Activated CD8-positive, alpha-beta memory T cell treated with anti-CD3 and anti-CD28 coated beads for 24 hours (primary cell): Measurements from ENCODE around the gene FAM3D.

ENCODE experiments used
- DNase-seq: peaks from one replicate; pipeline ENCODE4 v3.0.0-alpha.2; 2020

Gene FAM3D

GRCh38 chr3:58625196-58625824 lies 41.3 kb downstream of the FAM3D start:
- no peak for DNase-seq

- no peak for DNase-seq
These were observed 42.0 kb downstream of the FAM3D start for GRCh38 chr3:58624550-58624949.

DNA sequence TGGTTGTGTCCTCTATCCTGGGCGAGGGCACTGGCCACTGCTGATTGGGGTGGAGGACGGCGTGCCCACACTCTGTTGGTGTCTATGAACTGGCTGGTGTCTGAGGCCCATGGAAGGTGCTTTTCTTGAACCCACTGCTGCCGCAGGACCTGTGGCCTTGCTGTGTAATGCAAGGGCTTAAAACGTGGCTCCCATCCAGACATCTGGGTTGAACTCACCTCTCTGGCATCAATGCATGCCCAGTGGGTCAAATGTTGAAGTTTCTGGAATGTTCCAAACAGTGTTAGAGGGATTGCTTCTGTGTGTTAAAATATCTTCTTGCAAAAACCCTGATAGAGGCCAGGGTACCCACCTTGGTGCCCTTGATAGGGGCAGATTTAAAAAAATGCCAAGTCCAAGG lies 42.6 kb downstream of the FAM3D start:
- no peak for DNase-seq

DNA sequence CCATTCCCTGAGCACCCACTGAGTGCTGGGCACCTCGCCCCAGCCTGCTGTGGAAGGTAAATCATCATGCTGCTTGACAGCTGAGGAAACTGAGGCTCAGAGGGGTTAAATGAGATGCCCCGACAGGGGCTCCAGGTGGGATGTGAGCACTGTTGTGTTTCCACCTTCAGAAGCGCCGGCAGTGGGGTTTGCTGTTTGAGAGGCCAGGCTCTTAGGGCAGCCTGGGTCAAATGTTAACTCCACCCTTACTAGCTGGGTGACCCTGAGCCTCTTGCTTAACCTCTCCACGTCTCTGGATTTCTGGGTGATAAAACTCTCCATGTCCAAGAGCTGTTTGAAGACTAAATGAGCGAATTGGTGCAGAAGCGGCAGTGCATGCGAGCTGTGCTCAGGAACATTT lies 43.1 kb downstream of the FAM3D start:
- DNase-seq: no peak

GRCh38 chr3:58622892-58623291 lies 43.7 kb downstream of the FAM3D start:
- no peak for DNase-seq

DNA sequence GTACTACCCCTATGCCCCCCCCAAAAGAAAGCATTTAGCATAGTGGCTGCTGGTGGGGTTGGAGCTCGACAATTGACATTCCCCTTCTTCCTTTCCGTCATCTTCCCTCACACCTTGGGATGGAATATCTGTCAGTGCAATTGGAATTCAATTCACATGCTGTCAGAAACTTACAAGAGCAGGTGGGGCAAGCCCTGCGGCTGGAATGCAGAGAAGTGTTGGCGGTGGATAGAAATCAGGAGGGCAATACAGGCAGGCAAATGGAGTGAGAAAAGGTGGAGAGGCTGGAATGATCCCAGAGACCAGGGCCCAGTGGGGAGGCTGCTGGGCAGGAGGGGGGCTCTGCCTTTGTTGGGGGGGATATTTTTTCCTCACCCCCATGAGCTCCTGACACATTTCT lies 44.1 kb downstream of the FAM3D start:
- no peak for DNase-seq

DNA sequence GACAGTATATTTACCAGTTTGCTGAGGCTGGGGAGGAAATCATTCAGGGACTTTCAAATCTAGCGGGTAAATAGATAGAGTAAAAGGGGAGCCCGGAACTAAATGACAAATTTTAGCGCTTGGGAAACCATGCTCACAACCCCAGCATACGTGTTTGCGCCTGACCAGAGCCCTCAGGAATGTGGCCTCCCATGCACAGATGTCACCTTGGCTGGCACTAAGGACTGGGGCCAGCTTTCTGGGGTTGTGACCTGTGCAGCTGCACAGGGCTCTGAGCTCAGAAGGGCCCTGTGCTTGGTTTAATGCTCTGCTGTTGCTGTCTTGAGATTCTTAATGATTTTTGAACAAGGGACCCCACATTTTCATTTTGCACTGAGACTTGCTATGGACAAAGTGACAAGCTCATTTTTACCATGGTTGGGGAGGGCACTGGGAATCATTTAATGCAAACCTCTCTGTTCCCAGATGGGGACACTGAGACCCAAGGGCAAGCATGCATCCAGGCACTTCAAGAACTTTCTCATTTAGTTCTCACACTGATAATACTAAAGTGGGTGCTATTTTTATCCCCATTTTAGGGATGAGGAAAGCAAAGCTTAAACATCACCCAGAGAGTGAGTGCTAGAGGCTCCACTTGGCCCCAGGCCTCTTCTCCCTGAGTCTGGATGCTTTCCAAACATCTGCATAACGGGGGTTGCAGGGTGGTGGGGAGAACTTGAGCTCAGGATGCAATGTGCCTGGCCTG lies 45.3 kb downstream of the FAM3D start:
- DNase-seq: no peak

- no peak for DNase-seq
These were observed 46.2 kb downstream of the FAM3D start for GRCh38 chr3:58620421-58620820.

- no peak for DNase-seq
These were observed 49.2 kb downstream of the FAM3D start for GRCh38 chr3:58617338-58617761.

- no peak for DNase-seq
These were observed 53.1 kb downstream of the FAM3D start for GRCh38 chr3:58613236-58614132.

- DNase-seq: no peak
These were observed 53.7 kb downstream of the FAM3D start for GRCh38 chr3:58612830-58613229.

DNA sequence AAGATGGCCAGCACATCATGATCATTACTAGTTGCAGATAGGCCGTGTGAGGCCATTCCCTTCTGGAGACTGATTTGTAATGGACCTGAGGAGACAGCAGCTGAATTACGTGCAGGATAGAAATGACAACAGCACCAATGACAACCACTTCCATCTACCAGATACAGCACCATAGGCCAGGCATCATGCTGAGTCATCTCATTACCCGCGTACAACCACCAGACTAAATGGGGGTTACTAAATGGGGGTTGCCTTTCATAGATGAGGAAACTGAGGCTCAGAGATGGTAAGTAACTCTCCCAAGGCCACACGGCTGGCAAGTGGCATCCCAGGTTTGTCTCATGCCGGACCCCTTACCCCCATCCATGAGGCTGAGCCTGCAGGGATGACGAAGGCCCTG lies 56.6 kb downstream of the FAM3D start:
- DNase-seq: no peak

DNA sequence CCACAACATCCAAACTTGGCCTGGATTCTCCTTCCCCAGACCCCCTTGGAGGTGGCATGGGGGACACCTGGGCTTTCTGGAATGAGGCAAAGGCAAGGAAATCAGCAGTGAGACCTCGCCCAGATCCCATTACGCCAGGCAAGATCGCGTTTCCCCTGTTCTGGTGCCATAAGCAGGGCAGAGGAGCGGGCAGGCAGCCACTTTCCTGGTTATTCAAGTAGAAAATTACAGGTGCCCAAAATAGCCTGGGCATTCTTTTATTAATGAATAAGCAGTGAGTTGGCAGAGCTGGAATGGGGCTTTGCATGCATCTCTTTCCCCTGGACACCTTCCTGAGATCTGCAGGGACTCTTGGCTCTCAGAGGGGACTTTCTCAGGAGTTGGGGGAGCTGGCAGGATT lies 57.9 kb downstream of the FAM3D start:
- no peak for DNase-seq

GRCh38 chr3:58607816-58608215 lies 58.8 kb downstream of the FAM3D start:
- no peak for DNase-seq

- DNase-seq: no peak
These were observed 59.9 kb downstream of the FAM3D start for GRCh38 chr3:58606693-58607092.

- no peak for DNase-seq
These were observed 62.5 kb downstream of the FAM3D start for GRCh38 chr3:58604031-58604430.

- DNase-seq: no peak
These were observed 63.0 kb downstream of the FAM3D start for GRCh38 chr3:58603606-58604005.

DNA sequence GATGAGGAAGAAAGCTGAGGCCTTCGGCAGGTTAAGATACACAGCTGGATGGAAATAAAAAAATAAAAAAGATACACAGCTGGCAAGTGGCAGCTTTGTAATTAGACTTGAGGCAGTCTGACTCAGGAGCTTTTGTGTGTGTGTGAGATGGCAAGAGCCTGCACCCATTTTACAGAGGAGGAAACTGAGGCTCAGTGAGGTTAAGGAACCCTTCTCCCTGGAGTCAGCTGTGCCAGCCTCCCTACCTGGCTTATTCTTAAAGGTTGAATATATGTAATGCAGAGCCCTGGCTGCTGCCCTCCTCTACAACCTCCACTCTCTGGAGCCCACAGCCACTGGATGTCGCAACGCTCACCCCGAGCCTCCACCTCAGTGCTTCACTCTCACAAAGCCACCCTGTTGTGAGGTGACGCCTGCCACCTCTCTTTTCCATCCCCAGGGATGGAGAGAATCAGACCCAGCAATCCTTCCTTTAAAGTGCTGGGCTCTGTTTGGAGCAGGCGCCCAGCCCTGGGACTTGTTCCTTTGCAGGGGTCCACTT lies 68.7 kb downstream of the FAM3D start:
- no peak for DNase-seq

- no peak for DNase-seq
These were observed 69.6 kb downstream of the FAM3D start for GRCh38 chr3:58596834-58597518.

- DNase-seq: no peak
These were observed 72.5 kb downstream of the FAM3D start for GRCh38 chr3:58594117-58594516.

DNA sequence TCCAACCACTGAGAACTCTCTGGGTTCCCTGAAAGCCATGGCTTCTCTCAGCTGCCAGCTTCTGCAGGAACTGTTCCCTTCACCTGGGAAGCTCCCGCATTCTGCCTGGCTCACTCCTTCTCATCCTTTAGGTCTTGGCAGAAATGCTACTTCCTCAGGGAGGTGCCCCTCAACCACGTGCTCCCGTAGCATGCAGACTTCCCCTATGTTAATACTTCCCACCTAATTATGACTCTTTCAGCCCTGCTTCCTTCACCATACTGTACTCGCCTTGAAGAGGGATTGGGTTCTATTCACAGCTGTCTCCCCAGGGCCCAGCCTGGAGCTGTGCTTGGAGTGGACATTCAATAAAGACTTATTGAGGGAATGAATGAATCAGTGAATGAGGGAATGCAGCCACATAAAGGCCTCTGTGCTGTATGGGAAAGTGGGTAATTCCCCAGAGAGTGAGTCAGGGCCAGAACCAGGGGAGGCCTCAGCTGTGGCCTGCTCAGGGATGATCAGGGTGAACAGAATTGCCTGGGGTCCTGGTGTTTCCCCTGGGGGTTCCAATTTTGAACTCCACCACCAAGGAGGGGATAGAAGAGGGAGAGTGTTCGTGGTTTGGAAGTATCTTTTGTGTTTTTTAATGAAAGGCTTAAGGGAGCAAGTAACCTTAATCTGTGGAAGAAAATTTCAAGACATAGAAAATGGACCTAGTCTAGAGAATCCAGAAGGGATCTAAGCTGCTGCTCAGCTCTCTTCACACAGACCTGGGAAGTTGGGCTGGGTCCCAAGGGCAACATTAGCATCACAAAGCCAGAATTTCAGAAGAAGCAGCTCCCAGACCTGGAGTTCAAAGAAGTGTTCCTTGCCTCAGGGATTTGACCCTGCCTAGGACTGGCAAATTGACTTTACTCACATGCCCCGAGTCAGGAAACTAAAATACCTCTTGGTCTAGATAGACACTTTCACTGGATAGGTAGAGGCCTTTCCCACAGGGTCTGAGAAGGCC lies 74.8 kb downstream of the FAM3D start:
- no peak for DNase-seq
